ENCODE data around the gene SAMD4A.

- TF ChIP-seq, protein P1, sequence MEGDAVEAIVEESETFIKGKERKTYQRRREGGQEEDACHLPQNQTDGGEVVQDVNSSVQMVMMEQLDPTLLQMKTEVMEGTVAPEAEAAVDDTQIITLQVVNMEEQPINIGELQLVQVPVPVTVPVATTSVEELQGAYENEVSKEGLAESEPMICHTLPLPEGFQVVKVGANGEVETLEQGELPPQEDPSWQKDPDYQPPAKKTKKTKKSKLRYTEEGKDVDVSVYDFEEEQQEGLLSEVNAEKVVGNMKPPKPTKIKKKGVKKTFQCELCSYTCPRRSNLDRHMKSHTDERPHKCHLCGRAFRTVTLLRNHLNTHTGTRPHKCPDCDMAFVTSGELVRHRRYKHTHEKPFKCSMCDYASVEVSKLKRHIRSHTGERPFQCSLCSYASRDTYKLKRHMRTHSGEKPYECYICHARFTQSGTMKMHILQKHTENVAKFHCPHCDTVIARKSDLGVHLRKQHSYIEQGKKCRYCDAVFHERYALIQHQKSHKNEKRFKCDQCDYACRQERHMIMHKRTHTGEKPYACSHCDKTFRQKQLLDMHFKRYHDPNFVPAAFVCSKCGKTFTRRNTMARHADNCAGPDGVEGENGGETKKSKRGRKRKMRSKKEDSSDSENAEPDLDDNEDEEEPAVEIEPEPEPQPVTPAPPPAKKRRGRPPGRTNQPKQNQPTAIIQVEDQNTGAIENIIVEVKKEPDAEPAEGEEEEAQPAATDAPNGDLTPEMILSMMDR (conservative IDR thresholded peaks at IDR 0.05), result no peak
- no peak for TF ChIP-seq ZFX (IDR thresholded peaks at IDR 0.05)
These were observed 142.9 kb downstream of the SAMD4A start for GRCh38 chr14:54709867-54710266.

Data from C4-2B (cell line).